K562 (cell line): ENCODE measurements around the gene FAM186B. TPM values are rescaled to one million over a fixed set of nuclear protein-coding genes. Genes with fewer than 3 reads are reported as not detected.

Source experiments
- ATAC-seq: fragments of 200-7000 bp; cut with Tn5 transposase; 3 replicates; pipeline ENCODE4 v1.9.1; 2020; ENCODE audit warnings: moderate library complexity
- BruUV-seq: library from RNA; stranded (reverse); fragments of 400-500 nt; replicated peaks from 2 replicates; lab custom pipeline; 2021; lab: Mats Ljungman, UMichigan
- CTCF ChIA-PET: fragments of 300-600 bp; formaldehyde crosslinking; extraction: SDS; loops from one replicate; lab custom pipeline; 2021; ENCODE audit warnings: low intra/inter-chr PET ratio; lab: Yijun Ruan, JAX
- POLR2A ChIA-PET: fragments of 300-600, 350-650 bp; sonication (Branson Sonifier 250); formaldehyde crosslinking; extraction: SDS; loops from one replicate; lab custom pipeline; 2021; ENCODE audit warnings: antibody characterized with exemption, inconsistent platforms; lab: Yijun Ruan, JAX
- DNase-seq, 4 experiments: peaks; one replicate each; pipeline versions ENCODE4 v3.0.0 to v3.0.0-alpha.2; 2011 to 2018; ENCODE audit warnings: low spot score in 3 of 4, mixed read lengths in 3 of 4; ENCODE audit errors: extremely low read depth in 1 of 4
- FAIRE-seq: peaks from 2 replicates; lab custom pipeline; 2011; peaks lifted over from hg19 to GRCh38; lab: Jason Lieb, UNC
- H2AFZ ChIP-seq: 2 replicates; pipeline ENCODE4 v1.6.0; 2011; ENCODE audit warnings: low read depth, low read length, control low read depth, inconsistent platforms
- H3K27ac ChIP-seq: fragments of 200-600 bp; 3 replicates; pipeline ENCODE4 v1.8.0; 2011; ENCODE audit warnings: low read depth, mild to moderate bottlenecking, control low read depth, inconsistent platforms, low read length, moderate library complexity, mixed read lengths; ENCODE audit errors: extremely low read depth
- H3K27me3 ChIP-seq, 2 experiments: fragments of 300-600 bp in 1 of 2; 2 replicates in 1 of 2; 3 replicates in 1 of 2; pipeline versions ENCODE4 v1.6.0 to v1.8.0; 2011; ENCODE audit warnings: inconsistent platforms in 2 of 2, low read length in 2 of 2, mild to moderate bottlenecking in 1 of 2, mixed read lengths in 1 of 2, moderate library complexity in 1 of 2; ENCODE audit not compliant: control insufficient read depth in 2 of 2, insufficient read depth in 2 of 2
- H3K36me3 ChIP-seq: fragments of 300-600 bp; 3 replicates; pipeline ENCODE4 v1.8.0; 2011; ENCODE audit warnings: mild to moderate bottlenecking, low read length, inconsistent platforms; ENCODE audit not compliant: control insufficient read depth, insufficient read depth
- H3K4me1 ChIP-seq, 2 experiments: fragments of 200-600 bp in 1 of 2; replicated peaks in 1 of 2; 2 replicates in 1 of 2; 3 replicates in 1 of 2; pipeline versions ENCODE4 v1.5.1 to v1.8.0; 2011; ENCODE audit warnings: inconsistent platforms in 2 of 2, low read length in 2 of 2, mild to moderate bottlenecking in 1 of 2, mixed read lengths in 1 of 2, moderate library complexity in 1 of 2; ENCODE audit not compliant: control insufficient read depth in 2 of 2, insufficient read depth in 2 of 2
- H3K4me2 ChIP-seq: 2 replicates; pipeline ENCODE4 v1.6.1; 2011; ENCODE audit warnings: low read length, control low read depth, inconsistent platforms, mixed read lengths; ENCODE audit not compliant: insufficient read depth
- H3K4me3 ChIP-seq: fragments of 200-600 bp; sonication (generic), shearing (Covaris generic); 2 replicates; pipeline ENCODE4 v1.5.1; 2016; ENCODE audit warnings: control low read depth, inconsistent platforms
- H3K79me2 ChIP-seq: fragments of 200-600 bp; 3 replicates; pipeline ENCODE4 v1.8.0; 2011; ENCODE audit warnings: low read length, inconsistent platforms; ENCODE audit not compliant: control insufficient read depth, insufficient read depth
- H3K9ac ChIP-seq, 2 experiments: 2 replicates each; pipeline versions ENCODE4 v1.6.0 to v1.6.1; 2011; ENCODE audit warnings: low read depth in 2 of 2, low read length in 2 of 2, control low read depth in 1 of 2, inconsistent platforms in 1 of 2, mild to moderate bottlenecking in 1 of 2, mixed read lengths in 1 of 2; ENCODE audit not compliant: insufficient read depth in 1 of 2
- H3K9me1 ChIP-seq: one replicate; pipeline ENCODE4 v1.6.0; 2011; ENCODE audit warnings: inconsistent platforms, mild to moderate bottlenecking, low read length, moderate library complexity; ENCODE audit not compliant: control insufficient read depth, insufficient read depth
- H3K9me3 ChIP-seq: replicated peaks from 2 replicates; pipeline ENCODE4 v1.5.1; 2011; ENCODE audit warnings: low read depth, low read length, inconsistent platforms; ENCODE audit not compliant: control insufficient read depth, insufficient read depth
- H4K20me1 ChIP-seq: replicated peaks from 2 replicates; pipeline ENCODE4 v1.6.1; 2011; ENCODE audit warnings: low read length, inconsistent platforms, mixed read lengths; ENCODE audit not compliant: control insufficient read depth, insufficient read depth
- KLF1 ChIP-seq: fragments of 450-650 bp; IDR thresholded peaks from 2 replicates; pipeline ENCODE4 v1.6.1; 2016; ENCODE audit warnings: missing genetic modification characterization, missing compliant biosample characterization
- NELFE ChIP-seq: IDR thresholded peaks from 2 replicates; pipeline ENCODE4 v1.6.1; 2011; ENCODE audit warnings: mild to moderate bottlenecking; ENCODE audit not compliant: insufficient read depth, insufficient read length
- NR3C1 ChIP-seq: sonication (generic); formaldehyde crosslinking; IDR thresholded peaks from 2 replicates; pipeline ENCODE4 v1.8.1; 2022; ENCODE audit warnings: missing genetic modification reagents
- SRSF9 ChIP-seq: fragments of 200-400 bp; formaldehyde crosslinking; IDR thresholded peaks from 2 replicates; pipeline ENCODE4 v1.6.1; 2017; ENCODE audit warnings: low read depth, low read length, borderline replicate concordance
- THRAP3 ChIP-seq: fragments of 450-650 bp; IDR thresholded peaks from 2 replicates; pipeline ENCODE4 v1.6.1; 2016; ENCODE audit warnings: mild to moderate bottlenecking, inconsistent platforms, borderline replicate concordance
- ZNF282 ChIP-seq: sonication (generic); formaldehyde crosslinking; IDR thresholded peaks from 2 replicates; pipeline ENCODE4 v1.8.1; 2023; ENCODE audit warnings: missing genetic modification reagents
- ZNF766 ChIP-seq: fragments of 200-800 bp; sonication (Bioruptor generic); conservative IDR thresholded peaks from 2 replicates; pipeline ENCODE4 v1.6.1; 2016; ENCODE audit warnings: missing genetic modification characterization, missing compliant biosample characterization
- WGBS: fragments of 100-300 bp; shearing (Covaris generic); methylation state at CpG from one replicate; pipeline ENCODE4 v1.1.6; 2016; ENCODE audit warnings: low coverage, mixed read lengths; ENCODE audit not compliant: insufficient coverage; ENCODE audit errors: missing lambda C conversion rate; 5-methylcytosine and 5-hydroxymethylcytosine counted together
- in situ Hi-C: fragments of 300-500 bp; cut with MboI; formaldehyde crosslinking; loops from 4 replicates; pipeline ENCODE4 v1.15.0; 2018; ENCODE audit warnings: inconsistent platforms, mixed read lengths
- intact Hi-C: fragments of 100-400 bp; cut with micrococcal nuclease; formaldehyde crosslinking; loops from 2 replicates; pipeline ENCODE4 v1.14.2; 2022
- polyA plus RNA-seq, 8 experiments: library from polyadenylated mRNA; depleted of rRNA in 4 of 8; stranded (reverse) in 5 of 8; unstranded in 3 of 8; fragments of >200 nt; fragmentation: Nextera tagmentation in 2 of 8; fragmentation: Illumina TruSeq in 1 of 8; extraction: Ambion mirVana in 2 of 8; extraction: Trizol in 1 of 8; gene quantifications; 2 replicates each; pipeline versions ENCODE4 v1.2.1 to v1.2.3, GENCODE V29; 2011 to 2014; ENCODE audit warnings: inconsistent platforms in 1 of 8, missing spikeins in 1 of 8
- total RNA-seq, 7 experiments: library from RNA; depleted of rRNA in 6 of 7; stranded (reverse); fragments of >200 nt in 6 of 7; fragmentation: Illumina TruSeq in 2 of 7; extraction: Trizol in 2 of 7; gene quantifications; 2 replicates each; pipeline versions ENCODE4 v1.2.1 to v1.2.3, GENCODE V29; 2011 to 2021; ENCODE audit warnings: low replicate concordance in 1 of 7
- TF ChIP-seq, protein P1 (sequence below): sonication (generic); formaldehyde crosslinking; IDR thresholded peaks from 2 replicates; pipeline ENCODE4 v1.8.0; 2023; ENCODE audit warnings: mild to moderate bottlenecking, missing genetic modification reagents
- TF ChIP-seq, protein P2 (sequence below): fragments of 450-650 bp; formaldehyde crosslinking; conservative IDR thresholded peaks from 2 replicates; pipeline ENCODE4 v1.4.0; 2022; ENCODE audit warnings: mild to moderate bottlenecking, missing genetic modification characterization

FAM186B gene
- total and polyA plus RNA-seq, 9 of the 15 experiments (the other 6 are each of a cell fraction or from before 2014, with no cell fraction given): 0.07 to 0.42 (median 0.15) TPM

DNA sequence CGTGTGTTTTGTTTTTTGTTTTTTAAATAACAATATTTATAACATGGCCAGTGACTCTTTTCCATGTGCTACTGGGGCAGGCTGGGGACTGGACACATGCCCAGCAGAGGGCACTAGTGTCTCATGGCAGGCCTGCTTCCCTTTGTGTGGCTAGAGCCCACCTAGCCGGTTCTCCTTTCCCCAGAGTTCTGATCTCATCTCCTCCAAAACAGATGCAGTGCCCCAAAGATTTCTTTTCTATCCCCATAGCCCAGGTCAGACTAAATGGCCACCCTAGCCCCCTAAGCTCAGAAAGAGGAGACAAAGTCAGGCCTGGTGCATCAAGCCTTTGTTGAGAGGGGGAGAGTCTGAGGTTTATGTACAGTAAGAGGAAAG lies 39.2 kb upstream of the FAM186B start (continued):
- TF ChIP-seq, protein P1, sequence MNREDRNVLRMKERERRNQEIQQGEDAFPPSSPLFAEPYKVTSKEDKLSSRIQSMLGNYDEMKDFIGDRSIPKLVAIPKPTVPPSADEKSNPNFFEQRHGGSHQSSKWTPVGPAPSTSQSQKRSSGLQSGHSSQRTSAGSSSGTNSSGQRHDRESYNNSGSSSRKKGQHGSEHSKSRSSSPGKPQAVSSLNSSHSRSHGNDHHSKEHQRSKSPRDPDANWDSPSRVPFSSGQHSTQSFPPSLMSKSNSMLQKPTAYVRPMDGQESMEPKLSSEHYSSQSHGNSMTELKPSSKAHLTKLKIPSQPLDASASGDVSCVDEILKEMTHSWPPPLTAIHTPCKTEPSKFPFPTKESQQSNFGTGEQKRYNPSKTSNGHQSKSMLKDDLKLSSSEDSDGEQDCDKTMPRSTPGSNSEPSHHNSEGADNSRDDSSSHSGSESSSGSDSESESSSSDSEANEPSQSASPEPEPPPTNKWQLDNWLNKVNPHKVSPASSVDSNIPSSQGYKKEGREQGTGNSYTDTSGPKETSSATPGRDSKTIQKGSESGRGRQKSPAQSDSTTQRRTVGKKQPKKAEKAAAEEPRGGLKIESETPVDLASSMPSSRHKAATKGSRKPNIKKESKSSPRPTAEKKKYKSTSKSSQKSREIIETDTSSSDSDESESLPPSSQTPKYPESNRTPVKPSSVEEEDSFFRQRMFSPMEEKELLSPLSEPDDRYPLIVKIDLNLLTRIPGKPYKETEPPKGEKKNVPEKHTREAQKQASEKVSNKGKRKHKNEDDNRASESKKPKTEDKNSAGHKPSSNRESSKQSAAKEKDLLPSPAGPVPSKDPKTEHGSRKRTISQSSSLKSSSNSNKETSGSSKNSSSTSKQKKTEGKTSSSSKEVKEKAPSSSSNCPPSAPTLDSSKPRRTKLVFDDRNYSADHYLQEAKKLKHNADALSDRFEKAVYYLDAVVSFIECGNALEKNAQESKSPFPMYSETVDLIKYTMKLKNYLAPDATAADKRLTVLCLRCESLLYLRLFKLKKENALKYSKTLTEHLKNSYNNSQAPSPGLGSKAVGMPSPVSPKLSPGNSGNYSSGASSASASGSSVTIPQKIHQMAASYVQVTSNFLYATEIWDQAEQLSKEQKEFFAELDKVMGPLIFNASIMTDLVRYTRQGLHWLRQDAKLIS (CRISPR knock-in tag): no peak
- 0 out of 2 replicates have a peak, but pooled peaks have one; percentile 21 for TF ChIP-seq ZNF766 (CRISPR knock-in tag)
- TF ChIP-seq NR3C1 (CRISPR knock-in tag): no peak
- no peak for TF ChIP-seq SRSF9
- TF ChIP-seq, all 486 proteins: peak for 29

DNA sequence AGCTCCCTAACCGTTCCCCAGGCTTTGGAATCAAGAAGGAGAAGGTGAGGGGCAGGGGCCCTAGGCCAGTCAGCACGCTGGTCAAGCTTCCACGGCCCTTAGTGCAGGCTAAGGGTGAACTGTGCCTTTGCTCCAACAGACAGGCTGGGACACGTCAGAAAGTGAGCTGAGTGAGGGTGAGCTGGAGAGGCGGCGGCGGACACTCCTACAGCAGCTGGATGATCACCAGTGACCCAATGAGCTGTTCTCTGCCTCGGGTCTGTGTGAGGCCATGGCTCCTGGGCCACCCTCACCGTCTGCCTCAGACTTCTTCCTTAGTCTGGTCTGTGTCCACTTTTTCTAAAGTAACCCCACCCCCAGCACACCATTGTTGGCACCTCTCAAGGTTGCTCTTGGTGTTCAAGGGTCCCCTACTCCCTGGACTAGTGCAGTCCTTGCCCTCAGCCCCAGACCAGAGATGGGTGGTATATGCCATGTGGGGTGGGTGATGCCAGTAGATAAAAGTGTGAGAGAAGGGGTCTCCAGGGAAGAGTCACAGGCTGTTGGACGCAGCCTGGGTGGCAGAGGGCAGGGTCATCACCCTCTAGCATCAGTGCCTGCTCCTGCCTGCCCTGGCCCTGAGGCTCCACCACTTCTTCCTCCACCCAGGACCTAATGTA lies 38.7 kb upstream of the FAM186B start:
- peaks cover 0 to 16% of the 10 kb centered on the region in 2 experiments; a peak in 3 of 5 replicates for H3K4me1 ChIP-seq
- no peaks in the 10 kb centered on the region for H3K27me3 ChIP-seq
- 0 out of 2 replicates have a peak overlapping the region, but pooled peaks have one; percentile 30 for H2AFZ ChIP-seq
- in situ Hi-C loops: loop anchor here (5.0 kb wide), 2 partner anchors 63 to 193 kb away; partner anchors contain the start of gene FMNL3
- 0 out of 3 replicates have a peak overlapping the region, but pooled peaks have one; percentile 25 for H3K27ac ChIP-seq
- no peaks in the 10 kb centered on the region for H4K20me1 ChIP-seq
- DNase-seq: no peak
- peaks cover 13% of the 10 kb centered on the region; the same call in 2 of the 3 replicates for H3K36me3 ChIP-seq
- WGBS: 52% methylated on average over 10 of the region's 10 CpGs
- no peaks in the 10 kb centered on the region for H3K9me1 ChIP-seq
- no TSS peak for BruUV-seq
- TF ChIP-seq, protein P2, sequence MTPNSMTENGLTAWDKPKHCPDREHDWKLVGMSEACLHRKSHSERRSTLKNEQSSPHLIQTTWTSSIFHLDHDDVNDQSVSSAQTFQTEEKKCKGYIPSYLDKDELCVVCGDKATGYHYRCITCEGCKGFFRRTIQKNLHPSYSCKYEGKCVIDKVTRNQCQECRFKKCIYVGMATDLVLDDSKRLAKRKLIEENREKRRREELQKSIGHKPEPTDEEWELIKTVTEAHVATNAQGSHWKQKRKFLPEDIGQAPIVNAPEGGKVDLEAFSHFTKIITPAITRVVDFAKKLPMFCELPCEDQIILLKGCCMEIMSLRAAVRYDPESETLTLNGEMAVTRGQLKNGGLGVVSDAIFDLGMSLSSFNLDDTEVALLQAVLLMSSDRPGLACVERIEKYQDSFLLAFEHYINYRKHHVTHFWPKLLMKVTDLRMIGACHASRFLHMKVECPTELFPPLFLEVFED: no peak
- TF ChIP-seq NELFE (no peak), ZNF282 (CRISPR knock-in tag) (no peak), THRAP3 (no peak), KLF1 (no peak)
- H3K4me3 ChIP-seq: no peak overlapping the region
- no peak overlapping the region for H3K4me2 ChIP-seq
- peak overlapping the region in 1 of 2 experiments; percentile 80; a peak in 2 of 4 replicates for H3K9ac ChIP-seq
- ChIA-PET CTCF (interaction anchor here (0.6 to 3.3 kb wide), 5 partner anchors 64 to 549 kb away, joined by 3 to 66 read pairs (median 4); partner anchors contain the start of genes FMNL3 and TMBIM6), POLR2A (interaction anchor here (1.1 to 1.5 kb wide), 4 partner anchors 11 to 106 kb away, joined by 3 to 5 read pairs (median 3); partner anchors contain the start of gene TMBIM6)
- FAIRE-seq: peak; percentile 37
- intact Hi-C loops: loop anchor here (1.0 to 5.0 kb wide), 4 partner anchors 63 to 193 kb away; partner anchors contain the start of gene FMNL3
- H3K9me3 ChIP-seq: no peaks in the 10 kb centered on the region
- no peaks in the 10 kb centered on the region for H3K79me2 ChIP-seq
- peak; percentile 15 for ATAC-seq
